Lung (tissue), 12 donors: ENCODE results near the gene MITF. TPM values are rescaled to one million over a fixed set of nuclear protein-coding genes. Genes with fewer than 3 reads are reported as not detected.

Source experiments
- ATAC-seq: fragments of 200-7000 bp; cut with Tn5 transposase; one replicate; pipeline ENCODE4 v1.9.1; 2020; ENCODE audit warnings: moderate number of reproducible peaks; ENCODE audit not compliant: insufficient read depth, low FRiP score
- DNase-seq, 3 donors: peaks; one replicate each; pipeline ENCODE4 v3.0.0-alpha.2; 2013 to 2017
- H3K27ac ChIP-seq, 2 donors: one replicate each; pipeline ENCODE4 v1.5.1; 2013; ENCODE audit warnings: mild to moderate bottlenecking in 2 of 2, moderate library complexity in 2 of 2, control low read depth in 1 of 2, inconsistent platforms in 1 of 2, low read depth in 1 of 2, low read length in 1 of 2
- H3K27me3 ChIP-seq, 3 donors: one replicate each; pipeline ENCODE4 v1.5.1; 2013; ENCODE audit warnings: low read length in 2 of 3; ENCODE audit not compliant: control insufficient read depth in 3 of 3, insufficient read depth in 3 of 3
- H3K36me3 ChIP-seq, 4 donors: one replicate each; pipeline ENCODE4 v1.5.1; 2013; ENCODE audit warnings: low read length in 4 of 4, mild to moderate bottlenecking in 1 of 4, moderate library complexity in 1 of 4; ENCODE audit not compliant: control insufficient read depth in 4 of 4, insufficient read depth in 4 of 4
- H3K4me1 ChIP-seq, 5 donors: one replicate each; pipeline ENCODE4 v1.5.1; 2013; ENCODE audit warnings: low read length in 5 of 5, mild to moderate bottlenecking in 2 of 5, moderate library complexity in 1 of 5; ENCODE audit not compliant: control insufficient read depth in 5 of 5, insufficient read depth in 5 of 5
- H3K4me3 ChIP-seq: one replicate; pipeline ENCODE4 v1.5.1; 2013; ENCODE audit warnings: mild to moderate bottlenecking, control low read depth, moderate library complexity
- H3K9ac ChIP-seq, 2 donors: one replicate each; pipeline ENCODE4 v1.5.1; 2013; ENCODE audit warnings: low read length in 2 of 2, control low read depth in 1 of 2; ENCODE audit not compliant: insufficient read depth in 1 of 2
- H3K9me3 ChIP-seq, 4 donors: one replicate each; pipeline ENCODE4 v1.5.1; 2013; ENCODE audit warnings: low read length in 3 of 4, mild to moderate bottlenecking in 1 of 4, moderate library complexity in 1 of 4; ENCODE audit not compliant: control insufficient read depth in 4 of 4, insufficient read depth in 3 of 4
- WGBS, 2 donors: extraction: QIAGEN DNeasy Blood & Tissue Kit; methylation state at CpG; one replicate each; pipeline ENCODE4 v1.1.7; 2013; 5-methylcytosine and 5-hydroxymethylcytosine counted together
- polyA plus RNA-seq, 2 donors: library from polyadenylated mRNA; stranded (reverse); fragments of 200-250 nt; gene quantifications; one replicate each; pipeline ENCODE4 v1.2.1, GENCODE V29; 2013
- total RNA-seq, 2 donors: library from RNA; depleted of rRNA in 1 of 2; stranded (reverse); fragments of >200 nt in 1 of 2; gene quantifications; one replicate each; pipeline ENCODE4 v1.2.1, GENCODE V29; 2014 to 2021
- TF ChIP-seq, protein P1 (sequence below): IDR thresholded peaks from 2 replicates; pipeline ENCODE4 v1.5.1; 2012; ENCODE audit warnings: mild to moderate bottlenecking; ENCODE audit errors: control extremely low read depth, extremely low read depth
- donor health status: control.
- donor health status: control.
- donor health status: Bipolar disorder and iron deficiency.
- donor health status: healthy.
- donor health status: DM: yes; HTN: yes; CAD: no.

MITF gene
- total and polyA plus RNA-seq, 4 donors, result 5.0 to 28.0 (median 12.0) TPM

DNA sequence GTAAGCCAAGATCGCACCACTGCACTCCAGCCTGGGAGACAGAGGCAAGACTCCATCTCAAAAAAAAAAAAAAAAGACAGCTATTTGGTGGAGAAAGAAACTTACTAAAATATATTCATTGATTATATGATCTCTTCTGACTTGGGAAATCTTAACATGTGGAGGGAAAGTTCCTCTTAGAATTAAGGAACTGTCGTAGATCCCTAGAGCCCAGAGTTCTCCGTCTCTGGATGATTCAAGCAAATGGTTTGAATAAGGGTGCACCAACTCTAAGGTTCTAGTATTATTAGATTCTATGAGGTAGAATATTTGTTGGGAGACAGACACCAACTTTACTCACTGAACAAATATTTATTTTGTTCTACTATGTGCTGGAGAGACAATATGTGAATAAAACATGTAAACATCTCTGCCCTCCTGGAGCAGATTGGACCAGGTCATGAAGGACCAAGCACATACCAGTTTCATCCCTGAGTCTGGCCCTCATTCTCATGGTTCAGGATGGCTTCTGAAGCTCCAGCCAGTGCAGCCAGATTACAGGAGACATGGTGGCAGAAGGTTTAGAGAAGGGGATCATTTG lies 129.7 kb downstream of the MITF start:
- Histone ChIP-seq H3K9me3 (no peaks in the 10 kb centered on the region), H3K27me3 (no peaks in the 10 kb centered on the region), H3K27ac (no peak overlapping the region), H3K9ac (no peak overlapping the region), H3K4me1 (peaks cover 2 to 26% (median 14%) of the 10 kb centered on the region in 5 donors), H3K36me3 (no peaks in the 10 kb centered on the region), H3K4me3 (no peak overlapping the region)
- no peak for ATAC-seq
- WGBS, 2 donors, result 88 to 91% methylated on average over 3 of the region's 3 CpGs
- TF ChIP-seq, protein P1, sequence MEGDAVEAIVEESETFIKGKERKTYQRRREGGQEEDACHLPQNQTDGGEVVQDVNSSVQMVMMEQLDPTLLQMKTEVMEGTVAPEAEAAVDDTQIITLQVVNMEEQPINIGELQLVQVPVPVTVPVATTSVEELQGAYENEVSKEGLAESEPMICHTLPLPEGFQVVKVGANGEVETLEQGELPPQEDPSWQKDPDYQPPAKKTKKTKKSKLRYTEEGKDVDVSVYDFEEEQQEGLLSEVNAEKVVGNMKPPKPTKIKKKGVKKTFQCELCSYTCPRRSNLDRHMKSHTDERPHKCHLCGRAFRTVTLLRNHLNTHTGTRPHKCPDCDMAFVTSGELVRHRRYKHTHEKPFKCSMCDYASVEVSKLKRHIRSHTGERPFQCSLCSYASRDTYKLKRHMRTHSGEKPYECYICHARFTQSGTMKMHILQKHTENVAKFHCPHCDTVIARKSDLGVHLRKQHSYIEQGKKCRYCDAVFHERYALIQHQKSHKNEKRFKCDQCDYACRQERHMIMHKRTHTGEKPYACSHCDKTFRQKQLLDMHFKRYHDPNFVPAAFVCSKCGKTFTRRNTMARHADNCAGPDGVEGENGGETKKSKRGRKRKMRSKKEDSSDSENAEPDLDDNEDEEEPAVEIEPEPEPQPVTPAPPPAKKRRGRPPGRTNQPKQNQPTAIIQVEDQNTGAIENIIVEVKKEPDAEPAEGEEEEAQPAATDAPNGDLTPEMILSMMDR, result no peak
- DNase-seq, result no peak

DNA sequence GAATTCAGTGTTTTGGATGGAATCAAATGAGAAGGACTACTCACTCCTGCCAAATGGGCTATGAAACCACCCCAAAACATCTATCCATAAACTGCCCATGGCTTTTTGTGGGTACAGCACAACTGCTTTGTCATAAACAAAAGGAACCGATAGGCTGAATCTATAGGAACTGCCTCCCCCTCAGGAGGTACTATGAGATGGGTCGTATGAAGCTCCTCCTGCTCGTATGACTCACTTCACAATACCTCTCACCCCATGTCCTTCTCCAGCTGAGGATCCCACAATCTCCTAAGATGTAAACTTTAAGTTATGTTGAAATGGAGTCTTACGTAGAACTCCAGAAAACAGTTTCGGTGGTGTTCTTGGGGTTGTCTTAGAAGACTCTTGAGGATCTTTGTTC lies 130.4 kb downstream of the MITF start:
- peaks cover 2 to 23% (median 8%) of the 10 kb centered on the region in 5 donors for H3K4me1 ChIP-seq
- H3K27me3 ChIP-seq, result no peaks in the 10 kb centered on the region
- H3K9ac ChIP-seq, result no peak overlapping the region
- ATAC-seq, result no peak
- 89 to 94% methylated on average over 5 of the region's 5 CpGs for WGBS, 2 donors
- no peak overlapping the region for H3K4me3 ChIP-seq
- no peaks in the 10 kb centered on the region for H3K36me3 ChIP-seq
- TF ChIP-seq, protein P1, result no peak
- no peaks in the 10 kb centered on the region for H3K9me3 ChIP-seq
- peak overlapping the region in 1 of 2 donors; percentile 28 for H3K27ac ChIP-seq
- no peak for DNase-seq

GRCh38 chr3:69871251-69871650 lies 132.0 kb downstream of the MITF start:
- DNase-seq, result no peak
- Histone ChIP-seq H3K36me3 (no peaks in the 10 kb centered on the region), H3K9me3 (no peaks in the 10 kb centered on the region), H3K4me1 (peaks cover 0 to 18% (median 0%) of the 10 kb centered on the region in 5 donors), H3K27ac (peak overlapping the region in 1 of 2 donors; percentile 75), H3K4me3 (no peak overlapping the region), H3K27me3 (no peaks in the 10 kb centered on the region), H3K9ac (no peak overlapping the region)
- no peak for ATAC-seq
- TF ChIP-seq, protein P1, result no peak
- 82 to 87% methylated on average over 2 of the region's 2 CpGs for WGBS, 2 donors

DNA sequence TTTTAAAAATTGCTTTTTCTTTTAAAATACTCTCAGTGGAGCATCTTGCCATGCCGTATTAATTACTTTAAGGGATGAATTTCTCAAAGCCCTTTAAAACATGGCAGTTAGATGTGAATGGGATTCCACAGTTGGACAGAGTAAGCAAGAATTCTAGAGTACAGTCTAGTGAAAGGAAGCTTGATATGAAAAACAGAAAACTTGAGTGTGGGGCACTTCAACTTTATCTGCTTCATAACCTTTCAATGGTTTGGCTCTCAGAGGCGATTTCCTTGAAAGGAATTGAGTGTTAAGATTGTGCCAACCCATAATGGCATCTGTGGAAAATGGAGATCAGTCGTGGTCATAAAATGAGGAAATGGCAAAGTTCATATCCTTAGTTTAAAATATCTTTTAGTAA lies 132.6 kb downstream of the MITF start:
- H3K9ac ChIP-seq, result no peak overlapping the region
- TF ChIP-seq, protein P1, result no peak
- DNase-seq (peak in 1 of 3 donors; percentile 25), ATAC-seq (no peak)
- H3K27me3 ChIP-seq, result no peaks in the 10 kb centered on the region
- WGBS, 2 donors, result 48 to 59% methylated on average over 3 of the region's 3 CpGs
- H3K4me3 ChIP-seq, result no peak overlapping the region
- H3K27ac ChIP-seq, result peak overlapping the region in 1 of 2 donors; percentile 75
- H3K36me3 ChIP-seq, result no peaks in the 10 kb centered on the region
- peaks cover 0 to 20% (median 0%) of the 10 kb centered on the region in 5 donors for H3K4me1 ChIP-seq
- no peaks in the 10 kb centered on the region for H3K9me3 ChIP-seq
